Stimulated activated CD8-positive, alpha-beta memory T cell treated with anti-CD3 and anti-CD28 coated beads, Interleukin-15, amount 100 ng/mL, for 48 hours (primary cell): ENCODE data around the gene EPB41L4A.
A peak's percentile ranks its signal among the peaks of the same experiment; 100 is the strongest.

Experiments used
- DNase-seq, 2 donors: peaks; one replicate each; pipeline ENCODE4 v3.0.0-alpha.2; 2020; ENCODE audit warnings: low read depth in 2 of 2

Gene EPB41L4A

DNA sequence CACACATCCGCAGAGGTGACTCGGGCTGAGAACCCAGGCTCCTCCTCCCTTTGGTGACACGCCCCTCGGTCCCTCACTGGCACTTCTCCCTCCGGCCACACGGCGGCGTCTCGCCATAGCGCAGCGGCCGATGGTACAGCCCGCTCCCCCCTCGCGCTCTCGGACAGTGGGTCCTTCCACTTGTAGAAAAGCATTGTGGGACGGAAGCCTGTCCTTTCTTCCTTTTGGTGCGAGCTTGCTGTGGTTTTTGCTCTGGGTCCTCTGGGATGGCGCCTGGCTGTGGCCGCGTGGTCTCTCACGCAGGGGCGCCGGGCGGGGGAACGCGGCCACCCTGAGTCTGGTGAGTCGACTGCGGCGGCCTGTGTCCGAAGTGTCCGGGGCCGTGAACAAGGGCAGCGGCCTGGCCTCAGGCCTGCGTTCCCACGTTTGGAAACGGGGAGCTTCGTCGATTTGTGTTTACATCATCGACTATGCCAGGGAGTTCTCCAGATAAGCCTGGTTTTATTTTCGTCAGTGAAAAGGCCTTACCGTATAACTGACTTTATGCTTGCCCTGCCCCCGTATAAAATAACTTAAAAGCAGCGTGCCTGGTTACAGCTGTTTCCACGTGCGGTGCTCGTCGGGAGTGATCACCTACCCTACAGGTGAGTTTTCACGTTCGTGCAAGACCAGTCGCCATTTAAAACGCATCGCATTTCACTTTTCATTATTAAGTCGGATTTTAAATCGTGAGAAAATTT lies 258.3 kb downstream of the EPB41L4A start:
- peak; percentile 78 to 82 for DNase-seq

DNA sequence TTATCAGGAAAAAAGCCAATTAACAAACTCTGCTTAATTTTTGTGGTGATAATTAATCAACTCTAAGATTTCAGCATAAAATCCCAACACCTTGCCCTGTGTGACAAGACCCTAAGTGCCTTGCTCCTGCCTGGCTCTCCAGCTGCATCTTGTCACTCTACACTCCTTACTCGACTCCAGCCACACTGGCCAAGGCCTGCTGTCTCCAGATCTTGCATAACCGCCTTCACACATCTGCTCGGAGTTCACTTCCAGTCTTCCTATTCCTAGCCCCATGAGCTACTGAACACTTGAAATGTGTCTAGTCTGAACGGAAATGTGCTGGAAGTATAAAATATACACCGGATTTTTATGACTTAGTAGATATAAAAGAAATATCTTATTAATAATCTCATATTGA lies 259.6 kb downstream of the EPB41L4A start:
- no peak for DNase-seq

DNA sequence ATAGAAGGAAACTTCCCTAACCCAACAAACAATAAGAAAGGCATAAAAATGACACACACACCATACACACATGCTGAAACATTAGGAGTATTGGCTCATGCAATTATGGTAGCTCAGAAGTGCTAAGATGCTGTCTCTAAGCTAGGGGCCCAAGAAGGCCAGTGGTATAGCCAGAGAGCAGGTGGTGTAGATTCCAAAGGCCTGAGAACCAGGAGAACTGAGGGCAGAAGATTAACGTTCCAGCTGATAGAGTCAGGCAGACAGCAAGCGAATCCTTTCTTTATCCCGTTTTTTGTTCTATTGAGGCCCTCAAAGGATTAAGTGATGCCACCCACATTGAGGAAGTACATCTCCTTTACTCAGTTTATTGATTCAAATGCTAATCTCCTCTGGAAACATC lies 262.9 kb downstream of the EPB41L4A start:
- no peak for DNase-seq

DNA sequence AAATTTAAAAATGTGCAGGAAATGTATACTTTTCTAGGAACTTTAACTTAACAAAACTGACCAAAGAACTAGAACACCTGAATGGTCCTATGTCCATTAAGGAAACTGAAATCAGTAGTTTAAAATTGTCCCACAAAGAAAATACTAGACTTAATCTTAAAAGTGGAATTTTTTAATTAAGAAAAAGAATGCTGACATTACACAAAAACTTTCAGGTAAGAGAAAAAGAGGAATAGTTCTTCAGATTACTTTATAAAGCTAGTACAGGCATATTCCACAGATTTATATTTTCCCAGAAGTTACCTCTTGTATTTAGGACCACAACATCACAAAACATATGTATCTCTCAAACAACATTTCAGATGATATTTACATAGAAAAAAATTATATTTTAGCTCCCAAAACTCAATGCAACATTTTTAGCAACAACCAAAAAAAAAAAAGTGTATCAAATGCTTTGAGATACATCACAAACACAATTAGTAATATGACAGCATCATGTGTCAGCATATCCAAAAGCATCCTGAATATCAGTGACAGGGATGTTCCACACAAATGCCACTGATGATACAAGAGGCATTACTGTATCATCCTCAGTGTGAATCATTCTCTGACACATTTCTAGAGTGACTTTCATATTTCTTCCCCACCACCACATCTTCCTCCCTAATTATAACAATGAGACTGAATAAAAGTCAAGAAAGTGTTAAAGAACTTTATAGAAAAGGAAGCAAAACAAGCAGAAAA lies 264.0 kb downstream of the EPB41L4A start:
- DNase-seq = no peak

DNA sequence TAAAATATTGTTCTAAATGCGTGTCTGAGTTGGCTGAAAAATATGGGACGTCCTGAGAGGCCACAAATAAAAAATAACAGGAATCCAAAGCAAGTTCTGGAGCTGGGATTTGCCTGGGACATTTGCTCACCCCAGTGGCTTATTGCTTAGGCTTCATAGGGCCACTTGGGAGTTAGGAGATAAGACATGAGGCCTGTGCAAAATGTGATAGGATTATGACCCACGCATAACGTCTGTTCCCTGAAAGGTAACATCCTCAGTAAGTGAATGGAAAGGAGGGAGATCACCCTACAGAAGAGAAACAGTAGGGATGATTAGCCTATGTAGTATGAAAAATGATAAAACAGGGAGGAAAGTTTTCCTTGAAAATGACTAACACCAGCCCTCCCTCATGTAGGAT lies 269.4 kb downstream of the EPB41L4A start:
- no peak for DNase-seq

DNA sequence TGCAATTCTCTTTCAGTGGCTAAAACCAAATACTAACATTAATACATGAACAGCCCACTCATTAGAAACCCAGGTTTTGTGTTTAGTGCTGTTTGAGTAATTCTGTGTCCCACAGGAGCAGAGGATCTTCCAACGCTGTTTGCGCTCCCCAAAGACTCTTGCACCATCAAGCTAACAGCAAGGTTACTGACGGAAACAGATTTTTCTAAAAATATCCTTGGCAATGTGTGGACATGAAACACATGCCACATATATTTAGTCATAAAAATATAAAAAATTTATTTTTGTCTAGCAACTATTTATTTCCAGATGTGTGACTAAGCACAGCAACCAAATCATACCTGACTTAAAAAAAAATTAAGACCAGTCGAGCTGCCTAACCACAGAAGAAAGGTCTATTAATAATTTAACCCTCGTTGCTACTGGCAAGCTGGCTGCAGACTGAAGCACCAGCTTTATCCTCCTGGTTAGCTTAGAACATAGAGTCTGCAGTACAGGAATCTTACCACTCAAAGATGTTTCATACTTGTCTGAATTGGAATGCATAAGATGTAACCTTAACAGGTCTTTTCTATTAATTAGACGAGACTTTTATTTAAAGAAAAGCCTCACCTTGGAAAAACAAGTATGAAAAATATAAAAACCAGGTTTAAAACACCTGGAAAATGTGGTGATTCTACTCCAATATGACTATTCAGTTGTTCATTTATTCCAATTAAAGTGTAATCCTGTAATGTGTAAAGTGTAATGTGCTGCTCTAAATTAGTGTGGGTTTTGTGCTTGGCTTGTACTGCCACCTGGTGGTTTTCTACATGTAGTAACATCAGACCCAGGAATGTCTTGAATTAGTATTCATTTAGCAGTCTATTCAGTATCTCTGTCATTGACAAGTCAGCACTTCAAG lies 272.5 kb downstream of the EPB41L4A start:
- DNase-seq = no peak

DNA sequence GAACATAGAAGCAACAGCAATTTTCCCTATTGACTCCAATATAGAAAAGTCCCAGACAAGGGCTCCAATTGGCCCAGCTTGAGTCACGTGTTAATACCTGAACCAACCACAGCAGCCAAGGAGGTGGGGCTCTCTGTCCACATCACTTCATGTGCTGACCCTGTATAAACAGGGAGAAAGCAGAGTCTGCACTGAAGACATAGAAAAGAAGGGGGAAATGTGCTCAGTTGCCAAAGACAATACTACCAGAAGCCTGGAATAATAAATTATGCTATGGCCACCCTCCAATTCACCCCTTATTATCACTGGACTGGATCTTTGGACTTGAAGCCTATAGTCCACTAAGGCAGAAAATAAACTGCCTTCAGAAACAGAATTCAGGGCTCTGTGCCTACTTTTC lies 275.4 kb downstream of the EPB41L4A start:
- DNase-seq = no peak

DNA sequence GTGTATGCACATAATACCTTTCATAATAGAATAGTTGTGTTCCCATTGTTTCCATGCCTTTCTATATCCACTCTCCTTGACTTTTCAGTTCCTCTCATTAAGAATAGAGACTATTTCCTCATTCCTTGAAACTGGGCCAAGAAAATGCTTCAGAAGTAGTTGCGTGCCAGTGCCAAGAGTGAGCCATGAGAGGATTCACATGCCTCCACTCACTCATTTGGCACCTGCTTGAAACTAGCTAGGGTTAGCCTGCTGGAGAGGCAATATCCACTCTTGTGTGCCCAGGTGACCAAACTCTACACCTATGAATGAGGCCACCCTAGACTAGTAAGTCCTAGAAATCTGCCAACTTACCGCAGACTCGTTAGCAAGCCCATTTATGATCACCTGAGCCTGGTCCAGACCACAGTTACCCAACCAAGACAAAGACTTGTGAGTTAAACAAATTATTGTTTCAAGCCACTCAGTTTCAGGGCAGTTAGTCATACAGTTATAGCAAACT lies 276.3 kb downstream of the EPB41L4A start:
- no peak for DNase-seq

DNA sequence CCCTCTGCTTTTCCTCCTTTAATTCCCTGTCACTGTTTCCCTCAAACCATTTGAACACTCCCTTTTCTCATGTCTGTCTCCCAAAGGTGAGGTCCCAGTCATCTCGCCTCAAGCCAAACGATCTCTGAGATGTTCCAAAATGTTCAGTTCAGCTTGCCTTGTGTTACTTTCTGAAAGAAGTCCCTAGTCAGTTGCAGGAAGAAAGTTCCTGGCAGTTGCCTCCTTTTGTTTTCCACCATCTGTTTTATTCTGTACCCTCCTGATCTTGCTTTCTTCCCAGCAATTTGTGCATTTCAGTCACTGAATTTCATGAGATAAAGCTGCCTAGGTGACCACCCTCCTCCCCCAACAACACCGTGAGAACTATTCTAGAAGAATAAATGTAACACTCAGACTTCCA lies 277.5 kb downstream of the EPB41L4A start:
- no peak for DNase-seq

DNA sequence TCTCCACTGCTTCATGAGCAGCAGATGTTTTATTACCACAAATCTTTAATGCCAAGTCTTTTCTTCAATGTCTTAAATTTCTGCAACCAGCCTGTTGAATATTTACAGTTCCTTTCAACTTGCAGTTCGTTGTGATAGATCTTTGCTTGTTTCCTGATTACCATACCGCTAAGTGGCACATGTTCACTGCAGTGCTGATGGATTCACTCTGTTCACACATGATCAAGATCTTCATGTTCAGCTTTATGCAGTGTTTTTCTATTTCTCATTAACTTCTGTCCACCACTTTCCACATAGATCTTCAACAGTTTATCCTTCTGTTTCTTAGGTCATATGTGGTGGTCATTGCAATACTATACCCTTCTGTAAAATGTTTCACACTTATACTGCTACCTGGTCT lies 280.6 kb downstream of the EPB41L4A start:
- DNase-seq = no peak

DNA sequence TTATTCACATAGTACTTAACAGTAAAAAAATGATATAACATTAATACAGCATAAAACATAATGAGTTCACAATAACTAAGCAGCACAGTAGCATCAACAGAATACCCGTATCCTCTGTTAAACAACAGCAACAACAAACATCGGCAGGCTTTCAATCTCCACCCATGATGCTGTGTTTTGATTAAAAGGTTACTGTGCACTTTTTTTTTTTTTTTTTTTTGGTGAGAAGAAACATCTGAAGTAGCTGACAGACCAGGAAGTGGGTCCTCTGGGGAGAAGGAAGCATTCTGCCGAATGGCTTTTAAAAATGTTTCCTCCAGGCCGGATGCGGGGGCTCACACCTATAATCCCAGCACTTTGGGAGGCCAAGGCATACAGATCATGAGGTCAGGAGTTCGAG lies 282.3 kb downstream of the EPB41L4A start:
- no peak for DNase-seq

DNA sequence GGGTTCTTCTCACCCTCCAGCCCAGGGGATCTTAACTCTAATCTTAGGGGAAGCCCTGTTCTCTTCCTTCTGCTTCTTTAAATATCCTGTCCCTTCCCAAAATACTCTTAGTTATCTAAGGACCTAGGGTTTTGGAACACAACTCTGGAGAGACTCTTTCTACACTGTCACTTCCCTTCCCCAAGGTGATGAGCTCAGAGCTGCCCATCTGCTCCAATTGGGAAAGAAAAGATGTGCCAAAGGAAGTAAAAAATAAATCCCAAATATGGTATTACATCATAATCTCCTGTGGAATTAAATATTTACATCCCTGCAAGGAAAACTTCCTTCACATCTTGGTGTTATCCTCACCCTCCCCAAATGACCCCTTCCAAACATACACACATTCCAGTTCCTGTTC lies 291.2 kb downstream of the EPB41L4A start:
- DNase-seq = no peak

DNA sequence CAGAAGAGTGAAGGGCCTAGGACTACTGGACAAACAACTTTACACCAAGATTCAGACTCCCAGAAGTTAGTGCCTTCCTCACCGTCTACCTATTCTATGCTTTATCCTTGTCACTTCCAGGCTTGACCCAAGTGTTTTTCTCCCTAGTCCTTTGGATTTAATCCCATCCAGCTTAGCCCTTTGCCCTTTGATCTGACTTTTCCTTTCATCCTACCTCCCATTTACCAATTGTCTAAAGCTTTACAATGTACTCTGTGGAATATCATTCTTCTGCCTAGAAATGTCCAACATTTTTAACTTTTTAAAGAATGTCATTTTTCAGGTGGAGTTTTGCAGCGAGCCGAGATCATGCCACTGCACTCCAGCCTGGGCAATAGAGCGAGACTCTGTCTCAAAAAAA lies 292.1 kb downstream of the EPB41L4A start:
- DNase-seq = no peak

DNA sequence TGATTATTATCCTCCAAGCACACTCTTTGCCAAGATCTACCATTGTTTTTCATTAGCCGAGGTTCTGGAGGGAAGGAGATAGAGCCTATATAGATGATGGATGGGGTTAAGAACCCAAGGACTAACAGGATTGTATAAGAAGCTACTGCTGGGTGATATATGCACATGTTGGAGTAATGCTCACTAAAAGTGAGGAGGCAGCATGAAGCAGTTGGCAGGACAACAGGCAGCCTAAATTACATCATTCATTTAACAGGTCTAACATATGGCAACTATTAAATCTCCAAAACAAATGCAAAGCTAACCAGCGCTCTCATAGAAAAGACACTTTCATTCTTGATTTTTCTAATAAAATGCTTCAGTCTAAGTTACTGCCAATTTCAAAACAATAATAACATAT lies 293.2 kb downstream of the EPB41L4A start:
- DNase-seq = no peak

DNA sequence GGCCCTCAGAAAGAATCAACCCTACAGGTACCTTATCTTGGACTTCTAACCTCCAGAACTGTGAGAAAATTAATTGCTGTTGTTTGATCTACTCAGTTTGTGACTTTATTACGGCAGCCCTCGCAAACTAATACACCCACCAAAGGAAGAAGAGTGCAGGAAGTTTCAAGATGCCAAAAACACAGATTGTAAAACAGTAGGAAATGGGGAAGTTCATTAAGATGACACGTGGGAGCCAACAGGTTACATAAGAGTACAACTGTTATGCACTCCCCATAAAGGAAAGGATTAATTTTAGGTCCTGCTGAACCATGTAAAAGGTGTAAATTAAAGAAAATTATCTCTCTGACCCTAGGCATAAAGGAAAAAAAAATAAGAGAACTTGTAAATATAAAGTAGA lies 294.3 kb downstream of the EPB41L4A start:
- no peak for DNase-seq

DNA sequence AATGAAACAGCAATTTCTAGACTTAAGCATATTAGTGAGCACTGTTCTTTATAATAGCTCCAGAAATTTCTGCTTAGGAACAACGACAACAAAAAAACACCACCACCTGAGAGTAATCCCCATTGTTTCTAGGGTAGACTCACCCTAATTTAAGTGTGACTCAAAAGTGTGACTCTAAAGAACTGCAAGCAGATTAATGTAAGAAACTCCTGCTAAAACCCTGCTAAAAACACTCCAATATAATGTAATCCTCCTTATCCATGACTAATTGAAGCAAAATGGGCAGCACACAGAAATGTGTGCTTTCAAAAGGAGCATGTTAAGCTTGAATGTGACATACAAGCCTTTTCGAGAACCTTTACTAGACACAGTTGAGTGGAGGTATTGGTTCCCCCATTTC lies 296.0 kb downstream of the EPB41L4A start:
- DNase-seq = no peak

DNA sequence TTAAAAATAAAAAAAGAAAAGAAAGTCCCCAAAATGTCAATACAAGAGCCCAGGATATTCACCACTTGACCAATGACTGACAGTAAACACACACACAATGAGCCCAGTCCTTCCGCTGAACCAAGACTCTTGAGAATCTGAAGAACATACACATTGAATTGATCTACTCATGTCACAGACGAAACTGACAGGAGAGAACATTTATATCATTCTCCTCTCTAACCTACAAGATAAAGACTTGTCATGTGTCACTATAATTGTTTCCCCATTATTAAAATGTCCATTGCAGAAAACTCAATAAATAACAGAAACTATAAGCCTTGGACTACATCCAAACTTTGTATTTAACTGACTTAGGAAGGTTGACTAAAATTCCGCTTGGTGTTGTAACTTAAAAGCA lies 296.7 kb downstream of the EPB41L4A start:
- no peak for DNase-seq

DNA sequence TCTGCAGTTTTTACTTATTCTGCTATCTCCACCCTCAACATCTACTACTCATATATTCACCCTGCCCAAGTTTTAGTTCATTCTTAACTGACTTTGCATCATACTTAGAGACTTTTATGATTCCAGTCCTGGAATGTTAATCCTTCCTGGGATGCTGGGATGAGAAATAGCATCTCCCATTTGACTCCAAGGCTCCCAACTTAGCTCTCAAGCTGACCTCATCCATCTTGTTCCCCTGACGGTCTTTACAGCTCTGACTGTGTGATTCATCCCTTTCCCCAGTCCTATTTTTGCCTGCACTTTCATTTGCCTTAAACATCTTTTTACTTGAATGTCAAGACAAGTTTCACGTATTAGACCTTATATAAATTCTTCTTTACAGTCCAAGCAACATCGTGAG lies 297.8 kb downstream of the EPB41L4A start:
- DNase-seq = no peak

DNA sequence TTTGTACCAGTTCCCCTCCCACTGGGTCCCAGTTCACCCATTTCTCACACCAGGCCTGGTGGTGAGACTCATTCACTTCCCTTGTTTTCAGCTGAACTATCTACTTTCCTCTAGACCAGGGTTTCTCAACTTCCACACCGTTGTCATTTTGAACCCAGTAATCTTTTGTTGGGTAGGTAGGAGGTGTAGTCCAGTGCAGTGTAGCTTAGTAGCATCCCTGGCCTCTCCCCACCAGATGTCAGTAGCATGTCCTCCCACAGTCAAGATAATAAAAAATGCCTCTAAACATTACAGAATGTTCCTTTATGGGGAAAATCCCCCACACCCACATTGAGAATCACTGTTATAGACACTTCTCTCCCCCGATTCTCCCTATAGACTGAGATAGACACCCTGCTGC lies 299.1 kb downstream of the EPB41L4A start:
- no peak for DNase-seq

DNA sequence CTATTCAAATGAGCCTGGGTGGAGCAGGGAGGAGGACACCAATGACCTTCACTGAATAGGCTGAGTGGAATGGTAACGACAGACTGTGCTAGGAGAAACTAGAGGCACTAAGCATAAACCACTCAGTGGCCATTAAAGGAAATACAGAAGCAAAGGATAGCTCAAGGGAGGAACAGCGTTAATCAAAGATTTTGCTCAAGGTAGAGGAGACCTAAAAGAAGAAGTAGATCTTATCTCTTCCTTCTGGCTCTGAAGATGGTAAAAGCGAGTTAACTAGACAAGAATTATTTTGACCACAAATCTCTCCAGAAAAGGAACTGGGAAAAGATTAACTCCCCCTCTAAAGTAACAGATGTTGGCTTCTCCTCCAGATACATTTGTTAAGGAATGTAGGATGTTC lies 299.6 kb downstream of the EPB41L4A start:
- no peak for DNase-seq

DNA sequence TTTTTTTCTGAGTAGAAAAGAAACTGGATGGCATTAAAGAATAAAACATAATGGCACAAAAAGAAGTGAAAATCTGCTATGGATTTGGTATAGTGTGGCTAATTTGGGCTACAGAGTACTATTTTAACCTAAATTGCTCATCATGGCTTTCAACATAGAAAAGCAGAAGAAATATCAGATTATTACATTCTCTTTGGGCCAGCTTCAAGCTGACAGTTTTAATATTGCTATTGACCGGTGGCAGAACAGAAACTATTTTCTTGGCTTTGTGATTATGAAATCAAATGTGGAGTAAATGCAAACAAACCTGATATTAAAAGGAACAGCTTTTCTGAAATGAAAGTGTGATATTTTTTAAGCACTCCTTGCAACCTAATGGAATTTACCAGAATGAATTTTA lies 301.5 kb downstream of the EPB41L4A start:
- no peak for DNase-seq

DNA sequence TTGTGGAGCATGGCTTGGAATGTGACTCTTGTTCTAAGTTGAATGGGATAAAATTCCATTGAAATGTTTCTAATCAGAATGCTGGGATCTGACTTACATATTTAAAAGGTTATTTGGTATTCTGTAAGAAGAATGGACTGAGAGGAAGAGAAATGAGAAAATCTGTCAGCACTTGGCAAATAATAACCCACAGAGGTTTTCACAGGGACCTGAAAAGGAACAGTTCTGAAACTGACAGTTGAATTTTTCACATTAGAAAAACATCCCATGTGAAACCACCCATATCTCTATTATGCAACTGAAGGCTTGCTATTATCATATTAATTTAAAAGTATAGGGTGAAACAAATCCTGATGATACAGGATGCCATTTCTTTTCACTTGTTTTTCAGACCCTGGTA lies 302.7 kb downstream of the EPB41L4A start:
- DNase-seq = no peak
